PC-9 (cell line): ENCODE data around the gene VSTM2L. TPM values are rescaled to one million over a fixed set of nuclear protein-coding genes. Genes with fewer than 3 reads are reported as not detected.

ENCODE experiments used
- BruUV-seq: library from RNA; stranded (reverse); fragments of 400-500 nt; replicated peaks from 2 replicates; lab custom pipeline; 2021; lab: Mats Ljungman, UMichigan
- CTCF ChIA-PET: fragments of 300-600 bp; sonication (Branson Sonifier 250); formaldehyde crosslinking; loops from one replicate; lab custom pipeline; 2022; ENCODE audit warnings: antibody characterized with exemption; lab: Charles Lee
- POLR2A ChIA-PET: fragments of 300-600 bp; sonication (Branson Sonifier 250); formaldehyde crosslinking; loops from one replicate; lab custom pipeline; 2022; ENCODE audit warnings: antibody characterized with exemption; ENCODE audit not compliant: unreplicated experiment; lab: Charles Lee
- DNase-seq, 2 experiments: peaks; one replicate each; pipeline versions ENCODE4 v3.0.0 to v3.0.0-alpha.2; 2015 to 2022; ENCODE audit warnings: mixed read lengths in 1 of 2
- H2AFZ ChIP-seq: fragments of 200-600 bp; sonication (generic); 2 replicates; pipeline ENCODE4 v1.8.1; 2017; ENCODE audit warnings: antibody characterized with exemption
- H3F3A ChIP-seq: fragments of 200-600 bp; sonication (generic); 2 replicates; pipeline ENCODE4 v1.8.1; 2017; ENCODE audit warnings: antibody characterized with exemption, mild to moderate bottlenecking, low read depth; ENCODE audit not compliant: insufficient read depth
- H3K27ac ChIP-seq: fragments of 200-600 bp; sonication (generic); 2 replicates; pipeline ENCODE4 v1.6.1; 2016; ENCODE audit warnings: mixed run types
- H3K27me3 ChIP-seq: fragments of 200-600 bp; sonication (generic); 2 replicates; pipeline ENCODE4 v1.6.1; 2016; ENCODE audit warnings: low read depth, mixed run types; ENCODE audit not compliant: insufficient read depth
- H3K36me3 ChIP-seq: fragments of 200-600 bp; sonication (generic); 2 replicates; pipeline ENCODE4 v1.6.1; 2016; ENCODE audit warnings: low read depth, mixed run types
- H3K4me1 ChIP-seq: fragments of 200-600 bp; sonication (generic); replicated peaks from 2 replicates; pipeline ENCODE4 v1.6.1; 2016; ENCODE audit warnings: mixed run types; ENCODE audit not compliant: insufficient read depth
- H3K4me2 ChIP-seq: fragments of 200-600 bp; sonication (generic); 2 replicates; pipeline ENCODE4 v1.6.1; 2017; ENCODE audit warnings: mixed run types
- H3K4me3 ChIP-seq: fragments of 200-600 bp; sonication (generic); 2 replicates; pipeline ENCODE4 v1.6.1; 2016; ENCODE audit warnings: mixed run types
- H3K79me2 ChIP-seq: fragments of 200-600 bp; sonication (generic); 2 replicates; pipeline ENCODE4 v1.6.1; 2017; ENCODE audit warnings: low read depth, mixed run types
- H3K9me2 ChIP-seq: fragments of 200-600 bp; sonication (generic); 2 replicates; pipeline ENCODE4 v1.8.1; 2017; ENCODE audit warnings: mild to moderate bottlenecking; ENCODE audit not compliant: insufficient read depth
- H3K9me3 ChIP-seq: fragments of 200-600 bp; sonication (generic); 2 replicates; pipeline ENCODE4 v1.8.1; 2016; ENCODE audit warnings: low read depth; ENCODE audit not compliant: insufficient read depth
- H4K20me1 ChIP-seq: fragments of 200-600 bp; sonication (generic); 2 replicates; pipeline ENCODE4 v1.8.1; 2017; ENCODE audit not compliant: insufficient read depth
- CTCF ChIP-seq: fragments of 200-600 bp; sonication (generic); conservative IDR thresholded peaks from 2 replicates; pipeline ENCODE4 v1.6.1; 2017; ENCODE audit warnings: mixed run types, antibody characterized with exemption, mild to moderate bottlenecking, moderate library complexity
- EZH2 ChIP-seq: fragments of 200-600 bp; sonication (generic); IDR thresholded peaks from 2 replicates; pipeline ENCODE4 v1.8.0; 2017; ENCODE audit warnings: antibody characterized with exemption, low read depth
- intact Hi-C: fragments of 100-400 bp; cut with micrococcal nuclease; formaldehyde crosslinking; loops from one replicate; pipeline ENCODE4 v1.10.0; 2022; ENCODE audit not compliant: unreplicated experiment
- total RNA-seq: library from RNA; stranded (reverse); gene quantifications from 2 replicates; pipeline ENCODE4 v1.2.3, GENCODE V29; 2021

The VSTM2L gene
- total RNA-seq, 1 experiment from 2014 or later: 1.4 TPM

GRCh38 chr20:37875460-37876175 lies 27.3 kb upstream of the VSTM2L start:
- Histone ChIP-seq H3K4me1 (no peaks in the 10 kb centered on the region), H3K36me3 (no peaks in the 10 kb centered on the region), H4K20me1 (no peaks in the 10 kb centered on the region), H3K9me3 (no peaks in the 10 kb centered on the region), H3K9me2 (no peaks in the 10 kb centered on the region), H2AFZ (no peak overlapping the region), H3K4me2 (no peak overlapping the region), H3K27me3 (no peaks in the 10 kb centered on the region), H3K27ac (no peak overlapping the region), H3K4me3 (no peak overlapping the region), H3K79me2 (no peaks in the 10 kb centered on the region), H3F3A (no peaks in the 10 kb centered on the region)
- CTCF ChIA-PET: no interaction called here
- intact Hi-C loops: no loop called here
- BruUV-seq: no TSS peak
- POLR2A ChIA-PET: no interaction called here
- no peak for TF ChIP-seq CTCF
- TF ChIP-seq EZH2: no peak
- DNase-seq: no peak

DNA sequence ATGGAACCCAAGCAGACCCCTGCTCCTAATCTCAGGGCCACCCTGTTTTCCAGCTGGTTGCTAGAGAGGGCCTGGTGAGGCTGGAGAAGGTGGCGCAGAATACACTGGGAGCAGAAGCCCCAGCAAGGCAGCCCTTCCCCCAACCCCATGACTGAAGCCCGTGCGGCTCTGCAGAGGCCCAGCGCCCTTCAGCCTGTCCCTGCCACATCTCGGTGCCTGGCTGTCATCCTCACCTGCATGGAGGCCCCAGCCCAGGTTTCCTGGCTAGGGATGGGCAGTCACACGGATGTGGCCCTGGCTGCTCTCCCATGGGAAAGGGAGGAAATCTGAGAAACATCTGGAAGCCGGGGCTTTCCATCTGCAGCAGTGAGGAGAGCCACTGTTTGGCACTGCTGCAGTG lies 26.1 kb upstream of the VSTM2L start:
- no peak overlapping the region for H3K4me2 ChIP-seq
- H3K4me3 ChIP-seq: no peak overlapping the region
- no peak overlapping the region for H2AFZ ChIP-seq
- intact Hi-C loops: no loop called here
- H3K27me3 ChIP-seq: no peaks in the 10 kb centered on the region
- H3K9me3 ChIP-seq: no peaks in the 10 kb centered on the region
- no peak for DNase-seq
- TF ChIP-seq CTCF (no peak), EZH2 (no peak)
- ChIA-PET CTCF (no interaction called here), POLR2A (no interaction called here)
- H3K36me3 ChIP-seq: no peaks in the 10 kb centered on the region
- H4K20me1 ChIP-seq: no peaks in the 10 kb centered on the region
- no peaks in the 10 kb centered on the region for H3F3A ChIP-seq
- H3K4me1 ChIP-seq: no peaks in the 10 kb centered on the region
- no peak overlapping the region for H3K27ac ChIP-seq
- no peaks in the 10 kb centered on the region for H3K79me2 ChIP-seq
- no peaks in the 10 kb centered on the region for H3K9me2 ChIP-seq
- no TSS peak for BruUV-seq

DNA sequence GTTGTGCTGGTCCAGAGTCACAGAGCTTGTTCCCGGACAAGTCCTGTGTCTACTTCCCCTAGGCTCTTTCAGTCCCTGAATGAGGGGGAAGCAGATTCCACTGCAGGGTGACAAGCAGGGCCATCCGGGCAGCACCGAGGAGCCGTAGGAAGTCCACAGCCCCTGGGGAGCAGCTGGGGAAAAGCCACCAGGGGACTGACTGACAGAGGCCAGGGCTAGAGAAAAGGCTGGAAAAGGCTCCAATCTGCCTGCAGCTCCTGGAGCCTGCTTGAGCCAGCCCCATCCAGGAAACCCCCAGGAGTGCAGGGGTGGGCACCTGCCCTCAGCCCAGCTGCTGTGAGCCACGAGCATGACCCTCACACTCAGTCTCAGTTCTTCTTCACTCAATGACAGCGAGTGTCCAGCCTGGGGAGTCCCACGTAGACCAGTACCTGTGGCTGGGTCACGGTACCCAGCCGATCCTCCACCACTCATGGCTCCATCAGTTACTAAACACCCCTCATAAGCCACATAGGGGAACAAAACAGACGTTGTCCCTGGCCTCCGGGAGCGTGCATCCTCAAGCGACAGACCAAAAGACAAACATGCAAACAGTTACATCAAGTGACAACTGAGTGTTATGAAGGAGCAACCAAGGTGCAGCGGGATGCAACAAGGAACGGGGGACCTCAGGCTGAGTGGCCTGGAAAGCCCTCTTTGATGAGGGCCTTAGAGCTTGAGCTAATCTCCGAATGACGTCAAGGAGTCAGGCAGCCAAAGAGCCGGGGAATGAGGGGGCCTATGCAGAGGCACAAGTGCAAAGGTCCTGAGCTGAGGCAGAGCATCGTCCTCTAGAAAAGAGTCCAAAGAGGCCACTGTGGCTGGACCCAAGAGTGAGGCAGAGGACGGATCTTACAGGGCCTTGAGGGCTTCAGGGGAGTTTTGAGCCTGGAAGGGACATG lies 24.8 kb upstream of the VSTM2L start:
- no peak for TF ChIP-seq CTCF
- TF ChIP-seq EZH2: no peak
- Histone ChIP-seq H3F3A (no peaks in the 10 kb centered on the region), H3K27ac (no peak overlapping the region), H3K36me3 (no peaks in the 10 kb centered on the region), H3K9me3 (no peaks in the 10 kb centered on the region), H3K4me3 (no peak overlapping the region), H3K9me2 (no peaks in the 10 kb centered on the region), H3K79me2 (no peaks in the 10 kb centered on the region), H3K27me3 (no peaks in the 10 kb centered on the region), H3K4me1 (no peaks in the 10 kb centered on the region), H2AFZ (no peak overlapping the region), H4K20me1 (no peaks in the 10 kb centered on the region), H3K4me2 (no peak overlapping the region)
- ChIA-PET CTCF (no interaction called here), POLR2A (no interaction called here)
- intact Hi-C loops: no loop called here
- no peak for DNase-seq
- no TSS peak for BruUV-seq
